ENCODE data around the gene ST6GALNAC3.
A peak's percentile ranks its signal among the peaks of the same experiment; 100 is the strongest.

Gene ST6GALNAC3

GRCh38 chr1:76444773-76445172 lies 370.2 kb downstream of the ST6GALNAC3 start:
- no peak for DNase-seq
- in situ Hi-C loops (cut with MboI; ENCODE audit: low pct_unique_long_range_greater_than_20kb, low sequenced_read_pairs): no loop called here

- in situ Hi-C loops (cut with MboI; ENCODE audit: low pct_unique_long_range_greater_than_20kb, low sequenced_read_pairs): no loop called here
Observed at GRCh38 chr1:76450229-76450628, 375.7 kb downstream of the ST6GALNAC3 start.

GRCh38 chr1:76463278-76463677 lies 388.7 kb downstream of the ST6GALNAC3 start:
- in situ Hi-C loops (cut with MboI; ENCODE audit: low pct_unique_long_range_greater_than_20kb, low sequenced_read_pairs): no loop called here
- no peak for DNase-seq

More at GRCh38 chr1:76450229-76450628, 375.7 kb downstream of the ST6GALNAC3 start:
- no peak for DNase-seq

- DNase-seq: no peak
- in situ Hi-C loops (cut with MboI; ENCODE audit: low pct_unique_long_range_greater_than_20kb, low sequenced_read_pairs): no loop called here
Observed at GRCh38 chr1:76463849-76464248, 389.3 kb downstream of the ST6GALNAC3 start.

- DNase-seq: no peak
- in situ Hi-C loops (cut with MboI; ENCODE audit: low pct_unique_long_range_greater_than_20kb, low sequenced_read_pairs): no loop called here
Observed at GRCh38 chr1:76465030-76465429, 390.5 kb downstream of the ST6GALNAC3 start.

- DNase-seq: no peak
- in situ Hi-C loops (cut with MboI; ENCODE audit: low pct_unique_long_range_greater_than_20kb, low sequenced_read_pairs): no loop called here
Observed at GRCh38 chr1:76470166-76470565, 395.6 kb downstream of the ST6GALNAC3 start.

- in situ Hi-C loops (cut with MboI; ENCODE audit: low pct_unique_long_range_greater_than_20kb, low sequenced_read_pairs): no loop called here
Observed at GRCh38 chr1:76471536-76471935, 397.0 kb downstream of the ST6GALNAC3 start.

GRCh38 chr1:76473591-76473990 lies 399.0 kb downstream of the ST6GALNAC3 start:
- in situ Hi-C loops (cut with MboI; ENCODE audit: low pct_unique_long_range_greater_than_20kb, low sequenced_read_pairs): no loop called here
- no peak for DNase-seq

More at GRCh38 chr1:76471536-76471935, 397.0 kb downstream of the ST6GALNAC3 start:
- no peak for DNase-seq

GRCh38 chr1:76474922-76475321 lies 400.4 kb downstream of the ST6GALNAC3 start:
- in situ Hi-C loops (cut with MboI; ENCODE audit: low pct_unique_long_range_greater_than_20kb, low sequenced_read_pairs): no loop called here
- DNase-seq: no peak

- no peak for DNase-seq
- in situ Hi-C loops (cut with MboI; ENCODE audit: low pct_unique_long_range_greater_than_20kb, low sequenced_read_pairs): no loop called here
Observed at GRCh38 chr1:76477156-76477555, 402.6 kb downstream of the ST6GALNAC3 start.

GRCh38 chr1:76480827-76481226 lies 406.3 kb downstream of the ST6GALNAC3 start:
- DNase-seq: no peak
- in situ Hi-C loops (cut with MboI; ENCODE audit: low pct_unique_long_range_greater_than_20kb, low sequenced_read_pairs): no loop called here

- in situ Hi-C loops (cut with MboI; ENCODE audit: low pct_unique_long_range_greater_than_20kb, low sequenced_read_pairs): no loop called here
- no peak for DNase-seq
Observed at GRCh38 chr1:76481672-76482071, 407.1 kb downstream of the ST6GALNAC3 start.

- DNase-seq: no peak
- in situ Hi-C loops (cut with MboI; ENCODE audit: low pct_unique_long_range_greater_than_20kb, low sequenced_read_pairs): no loop called here
Observed at GRCh38 chr1:76482272-76482671, 407.7 kb downstream of the ST6GALNAC3 start.

GRCh38 chr1:76491737-76492136 lies 417.2 kb downstream of the ST6GALNAC3 start:
- DNase-seq: no peak
- in situ Hi-C loops (cut with MboI; ENCODE audit: low pct_unique_long_range_greater_than_20kb, low sequenced_read_pairs): no loop called here

GRCh38 chr1:76492752-76493430 lies 418.3 kb downstream of the ST6GALNAC3 start:
- DNase-seq: no peak
- in situ Hi-C loops (cut with MboI; ENCODE audit: low pct_unique_long_range_greater_than_20kb, low sequenced_read_pairs): no loop called here

GRCh38 chr1:76494807-76495206 lies 420.3 kb downstream of the ST6GALNAC3 start:
- DNase-seq: no peak
- in situ Hi-C loops (cut with MboI; ENCODE audit: low pct_unique_long_range_greater_than_20kb, low sequenced_read_pairs): no loop called here

- in situ Hi-C loops (cut with MboI; ENCODE audit: low pct_unique_long_range_greater_than_20kb, low sequenced_read_pairs): no loop called here
- no peak for DNase-seq
Observed at GRCh38 chr1:76496871-76497270, 422.3 kb downstream of the ST6GALNAC3 start.

GRCh38 chr1:76500116-76500515 lies 425.6 kb downstream of the ST6GALNAC3 start:
- in situ Hi-C loops (cut with MboI; ENCODE audit: low pct_unique_long_range_greater_than_20kb, low sequenced_read_pairs): no loop called here
- no peak for DNase-seq

- no peak for DNase-seq
- in situ Hi-C loops (cut with MboI; ENCODE audit: low pct_unique_long_range_greater_than_20kb, low sequenced_read_pairs): no loop called here
Observed at GRCh38 chr1:76501136-76501535, 426.6 kb downstream of the ST6GALNAC3 start.

- peak; percentile 11 for DNase-seq
- in situ Hi-C loops (cut with MboI; ENCODE audit: low pct_unique_long_range_greater_than_20kb, low sequenced_read_pairs): no loop called here
Observed at GRCh38 chr1:76501586-76502219, 427.2 kb downstream of the ST6GALNAC3 start.

GRCh38 chr1:76503100-76503499 lies 428.6 kb downstream of the ST6GALNAC3 start:
- in situ Hi-C loops (cut with MboI; ENCODE audit: low pct_unique_long_range_greater_than_20kb, low sequenced_read_pairs): no loop called here
- no peak for DNase-seq
